Pancreas (tissue), 10 donors: ENCODE measurements around the gene SSH3. TPM values are rescaled to one million over a fixed set of nuclear protein-coding genes. Genes with fewer than 3 reads are reported as not detected.

Experiments used
- ATAC-seq, 4 donors: fragments of 200-7000 bp; cut with Tn5 transposase; one replicate each; pipeline versions ENCODE4 v1.8.0 to v1.9.1; 2020; ENCODE audit warnings: mild to moderate bottlenecking in 4 of 4, moderate library complexity in 4 of 4
- DNase-seq, 6 donors: peaks; one replicate each; pipeline ENCODE4 v3.0.0-alpha.2; 2020
- FAIRE-seq: peaks from 2 replicates; lab custom pipeline; 2012; peaks lifted over from hg19 to GRCh38; lab: Jason Lieb, UNC
- H3K27ac ChIP-seq, 4 donors: fragments of 200-600 bp; sonication (generic); 1 replicate in 3 of 4; 2 replicates in 1 of 4; pipeline versions ENCODE4 v1.5.0 to v1.8.0; 2020
- H3K27me3 ChIP-seq, 4 donors: fragments of 200-600 bp; one replicate each; pipeline ENCODE4 v1.8.0; 2021
- H3K36me3 ChIP-seq, 3 donors: fragments of 200-600 bp; sonication (generic) in 1 of 3; one replicate each; pipeline versions ENCODE4 v1.5.0 to v1.8.0; 2020 to 2021
- H3K4me1 ChIP-seq, 3 donors: fragments of 200-600 bp; one replicate each; pipeline ENCODE4 v1.8.0; 2021
- H3K4me3 ChIP-seq, 4 donors: fragments of 200-600 bp; sonication (generic) in 2 of 4; one replicate each; pipeline versions ENCODE4 v1.5.0 to v1.8.0; 2020 to 2021
- H3K9me3 ChIP-seq, 4 donors: fragments of 200-600 bp; one replicate each; pipeline ENCODE4 v1.8.0; 2021
- CTCF ChIP-seq, 4 donors: fragments of 200-600 bp; sonication (generic) in 3 of 4; IDR thresholded peaks; one replicate each; pipeline versions ENCODE4 v1.5.0 to v1.8.0; 2021; ENCODE audit warnings: antibody characterized with exemption in 4 of 4
- WGBS, 2 donors: extraction: QIAGEN DNeasy Blood & Tissue Kit; methylation state at CpG; one replicate each; pipeline ENCODE4 v1.1.7; 2013; 5-methylcytosine and 5-hydroxymethylcytosine counted together
- intact Hi-C, 3 donors: fragments of 100-400 bp; cut with DNase I; formaldehyde crosslinking; loops; one replicate each; pipeline versions ENCODE4 v1.11.1 to v1.14.2; 2022
- polyA plus RNA-seq, 2 donors: library from polyadenylated mRNA; stranded (reverse); fragments of 200-250 nt; gene quantifications; one replicate each; pipeline ENCODE4 v1.2.3, GENCODE V29; 2013
- total RNA-seq, 6 donors: library from RNA; stranded (reverse); fragmentation: NEBNext Ultra II Directional in 4 of 6; extraction: Animal tissue kit (Norgen Biotek cat#: 25700) in 4 of 6; gene quantifications; one replicate each; pipeline versions ENCODE4 v1.2.1 to v1.2.4, GENCODE V29; 2021 to 2023
- donor health status: healthy with polysubstance abuse.
- donor health status: DM: no; HTN: no; CAD: no; lungs with moderate emphysema.
- donor health status: DM: no; HTN: no; CAD: no.
- donor health status: control.
- donor health status: control.
- donor health status: Bipolar disorder and iron deficiency.
- donor health status: DM: yes; HTN: yes; CAD: no.
- donor health status: DM: no; HTN: no; CAD: no.
- donor health status: DM: no; HTN: no; CAD: no.
- donor health status: DM: yes; HTN: yes; CAD: no.

SSH3 gene
- total and polyA plus RNA-seq, 8 donors: 15.2 to 29.2 (median 23.3) TPM

GRCh38 chr11:67277231-67277961, 25.9 kb upstream of the SSH3 start:
- Histone ChIP-seq H3K27ac (peak overlapping the region in 3 of 4 donors; percentile 49 to 76 (median 59)), H3K36me3 (peaks cover 0 to 33% (median 24%) of the 10 kb centered on the region in 3 donors), H3K4me3 (peak overlapping the region in 1 of 4 donors; percentile 26), H3K9me3 (no peaks in the 10 kb centered on the region), H3K4me1 (peaks cover 0 to 17% (median 0%) of the 10 kb centered on the region in 3 donors), H3K27me3 (no peaks in the 10 kb centered on the region)
- DNase-seq (peak in 4 of 6 donors; percentile 45 to 76 (median 69)), FAIRE-seq (no peak), ATAC-seq (peak in 3 of 4 donors; percentile 64 to 78 (median 76))
- intact Hi-C loops: no loop called here
- no peak for TF ChIP-seq CTCF (IDR thresholded peaks at IDR 0.05)
- WGBS, 2 donors: 72 to 73% methylated on average over 23 to 24 of the region's 24 CpGs

- no peak for FAIRE-seq
- WGBS, 2 donors: 86 to 91% methylated on average over 14 of the region's 14 CpGs
- intact Hi-C loops: no loop called here
- TF ChIP-seq CTCF (IDR thresholded peaks at IDR 0.05): no peak
- Histone ChIP-seq H3K36me3 (peaks cover 0 to 42% (median 27%) of the 10 kb centered on the region in 3 donors), H3K9me3 (no peaks in the 10 kb centered on the region), H3K27me3 (no peaks in the 10 kb centered on the region), H3K27ac (peak overlapping the region in 2 of 4 donors; percentile 55 to 66), H3K4me1 (peaks cover 0 to 17% (median 0%) of the 10 kb centered on the region in 3 donors), H3K4me3 (peak overlapping the region in 1 of 4 donors; percentile 26)
- peak in 3 of 6 donors; percentile 30 to 65 (median 50) for DNase-seq
- no peak for ATAC-seq
Measured at GRCh38 chr11:67278135-67278938, 25.0 kb upstream of the SSH3 start.

GRCh38 chr11:67278939-67279588, 24.3 kb upstream of the SSH3 start:
- intact Hi-C loops: no loop called here

More at GRCh38 chr11:67278939-67279588, 24.3 kb upstream of the SSH3 start:
- Histone ChIP-seq H3K27ac (peak overlapping the region in 1 of 4 donors; percentile 55), H3K27me3 (no peaks in the 10 kb centered on the region), H3K4me1 (peaks cover 0 to 12% (median 0%) of the 10 kb centered on the region in 3 donors), H3K9me3 (no peaks in the 10 kb centered on the region), H3K4me3 (no peak overlapping the region), H3K36me3 (peaks cover 0 to 46% (median 34%) of the 10 kb centered on the region in 3 donors)
- DNase-seq (peak in 1 of 6 donors; percentile 42), ATAC-seq (no peak), FAIRE-seq (no peak)
- no peak for TF ChIP-seq CTCF (IDR thresholded peaks at IDR 0.05)
- whole genome bisulfite sequencing, 2 donors: 88 to 89% methylated on average over 13 to 14 of the region's 14 CpGs
